Measurements from ENCODE around the gene ADAMTS12. TPM values are rescaled to one million over a fixed set of nuclear protein-coding genes. Genes with fewer than 3 reads are reported as not detected.

ADAMTS12 gene
- polyA plus RNA-seq, 1 donor from 2014 or later, result 0.07 TPM

DNA sequence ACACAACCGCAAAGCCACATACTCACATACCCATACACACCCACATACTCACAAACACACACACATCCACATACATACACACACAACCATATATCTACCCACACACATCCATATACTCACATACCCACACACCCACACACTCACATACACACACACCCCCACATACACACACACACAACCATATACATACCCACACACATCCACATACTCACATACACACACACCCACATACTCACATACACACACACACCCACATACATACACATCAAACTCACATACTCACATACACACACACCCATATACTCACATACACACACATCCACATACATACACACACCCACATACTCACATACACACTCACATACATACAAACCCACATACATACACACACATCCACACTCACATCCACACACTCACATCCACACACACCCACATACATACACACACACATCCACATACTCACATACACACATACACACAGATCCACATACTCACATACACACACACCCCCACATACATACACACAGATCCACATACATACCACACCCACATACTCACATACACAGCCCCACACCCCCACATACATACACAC is 220.0 kb downstream of the ADAMTS12 start:
- H2AFZ ChIP-seq (ENCODE audit: low read depth, low read length), result no peak overlapping the region
- no peaks in the 10 kb centered on the region for H4K20me1 ChIP-seq (ENCODE audit: insufficient read depth)
- H3K79me2 ChIP-seq (replicated peaks; ENCODE audit: insufficient read depth, low read length), result no peaks in the 10 kb centered on the region
- no peak overlapping the region for H3K4me2 ChIP-seq (ENCODE audit: low read length)
- no peak for TF ChIP-seq TAF1 (IDR thresholded peaks at IDR 0.05; ENCODE audit: low read depth)
- no peak for TF ChIP-seq SMC3 (conservative IDR thresholded peaks at IDR 0.05; ENCODE audit: poor library complexity)
- H3K36me3 ChIP-seq (ENCODE audit: insufficient read depth, low read length), result no peaks in the 10 kb centered on the region
- H3K27ac ChIP-seq (ENCODE audit: low read length), result no peak overlapping the region
- H3K27me3 ChIP-seq (ENCODE audit: insufficient read depth, low read depth, low read length), result no peaks in the 10 kb centered on the region
- H3K4me3 ChIP-seq (ENCODE audit: low read length), result no peak overlapping the region
- H3K9me3 ChIP-seq (ENCODE audit: low read length), result no peaks in the 10 kb centered on the region
- H3F3A ChIP-seq (ENCODE audit: insufficient read depth, low read length, poor library complexity, severe bottlenecking), result no peaks in the 10 kb centered on the region
- H3K9ac ChIP-seq (ENCODE audit: low read length), result no peak overlapping the region
- no peaks in the 10 kb centered on the region for H3K9me2 ChIP-seq (ENCODE audit: insufficient read depth, low read length)

DNA sequence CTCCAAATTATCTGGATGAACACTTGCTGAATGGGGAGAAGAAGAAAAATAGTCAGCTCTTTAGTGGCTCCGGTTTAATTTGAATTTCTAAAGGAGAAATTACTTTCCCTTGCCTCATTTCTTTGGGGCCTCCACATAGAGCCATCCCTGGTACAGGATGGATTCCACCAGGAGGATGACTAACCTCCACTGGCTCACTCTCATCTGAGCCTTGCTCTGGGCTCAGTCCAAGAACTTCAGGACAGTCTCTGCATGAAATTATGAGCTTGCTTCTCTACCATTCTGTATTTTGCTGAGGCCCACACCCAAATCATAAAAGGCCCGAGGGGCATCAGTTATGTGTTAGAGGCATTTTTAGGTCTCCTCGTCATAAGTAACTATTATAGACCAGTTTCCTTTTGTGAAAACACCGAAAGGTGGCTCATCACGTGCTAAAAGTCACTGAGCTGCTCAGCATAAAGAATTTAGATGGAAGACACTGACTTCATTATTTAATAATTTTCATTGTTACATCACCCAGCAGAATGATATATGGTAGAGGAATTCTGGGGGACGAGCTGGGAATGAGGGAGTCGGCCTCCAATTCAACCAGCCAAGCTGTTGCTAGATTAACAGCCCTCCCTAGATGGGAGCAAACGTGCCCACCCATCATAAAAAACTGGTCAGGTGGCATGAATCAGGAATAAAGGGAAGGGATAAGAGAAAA is 228.9 kb downstream of the ADAMTS12 start:
- Histone ChIP-seq H3K9me2 (ENCODE audit: insufficient read depth, low read length) (no peaks in the 10 kb centered on the region), H3K9me3 (ENCODE audit: low read length) (no peaks in the 10 kb centered on the region), H3K9ac (ENCODE audit: low read length) (no peak overlapping the region), H3K27me3 (ENCODE audit: insufficient read depth, low read depth, low read length) (no peaks in the 10 kb centered on the region), H3K4me3 (ENCODE audit: low read length) (no peak overlapping the region), H3K36me3 (ENCODE audit: insufficient read depth, low read length) (no peaks in the 10 kb centered on the region), H3F3A (ENCODE audit: insufficient read depth, low read length, poor library complexity, severe bottlenecking) (no peaks in the 10 kb centered on the region), H3K27ac (ENCODE audit: low read length) (no peak overlapping the region), H2AFZ (ENCODE audit: low read depth, low read length) (no peak overlapping the region), H3K4me2 (ENCODE audit: low read length) (no peak overlapping the region), H4K20me1 (ENCODE audit: insufficient read depth) (no peaks in the 10 kb centered on the region), H3K79me2 (replicated peaks; ENCODE audit: insufficient read depth, low read length) (no peaks in the 10 kb centered on the region)
- no peak for TF ChIP-seq RAD21 (conservative IDR thresholded peaks at IDR 0.05)
- no peak for TF ChIP-seq EZH2 (IDR thresholded peaks at IDR 0.05; ENCODE audit: borderline replicate concordance, insufficient read depth, low read length, poor library complexity, severe bottlenecking)
- no peak for TF ChIP-seq SMC3 (conservative IDR thresholded peaks at IDR 0.05; ENCODE audit: poor library complexity)
- TF ChIP-seq MXI1 (conservative IDR thresholded peaks at IDR 0.05; ENCODE audit: poor library complexity, severe bottlenecking), result no peak
- TF ChIP-seq EP300 (conservative IDR thresholded peaks at IDR 0.05; ENCODE audit: poor library complexity, severe bottlenecking), result no peak
- no peak for TF ChIP-seq REST (IDR thresholded peaks at IDR 0.05; ENCODE audit: borderline replicate concordance)
- TF ChIP-seq CTCF (IDR thresholded peaks at IDR 0.05; ENCODE audit: poor library complexity, severe bottlenecking), result no peak
- no peak for TF ChIP-seq TAF1 (IDR thresholded peaks at IDR 0.05; ENCODE audit: low read depth)
- no peak for TF ChIP-seq POLR2AphosphoS5 (IDR thresholded peaks at IDR 0.05)

All from neural cell (in vitro differentiated cells).